DND-41 (cell line): ENCODE measurements around the gene TTLL5.

ENCODE experiments used
- ATAC-seq: fragments of 200-7000 bp; cut with Tn5 transposase; 3 replicates; pipeline ENCODE4 v1.9.1; 2021; ENCODE audit warnings: low read depth; ENCODE audit not compliant: insufficient read depth
- DNase-seq: peaks from one replicate; pipeline ENCODE4 v3.0.0-alpha.2; 2020
- H2AFZ ChIP-seq: 2 replicates; pipeline ENCODE4 v1.6.0; 2012; ENCODE audit warnings: low read depth, low read length
- H3K27ac ChIP-seq: 2 replicates; pipeline ENCODE4 v1.5.1; 2012; ENCODE audit warnings: low read length, inconsistent platforms
- H3K27me3 ChIP-seq: fragments of 200-600 bp; sonication (generic); 2 replicates; pipeline ENCODE4 v1.6.0; 2012; ENCODE audit warnings: low read length, mild to moderate bottlenecking, inconsistent platforms; ENCODE audit not compliant: insufficient read depth, poor library complexity
- H3K36me3 ChIP-seq: 2 replicates; pipeline ENCODE4 v1.5.1; 2012; ENCODE audit warnings: low read length, inconsistent platforms; ENCODE audit not compliant: insufficient read depth
- H3K4me1 ChIP-seq: 2 replicates; pipeline ENCODE4 v1.5.1; 2012; ENCODE audit warnings: mild to moderate bottlenecking, low read length; ENCODE audit not compliant: insufficient read depth
- H3K4me2 ChIP-seq: 2 replicates; pipeline ENCODE4 v1.6.0; 2012; ENCODE audit warnings: mild to moderate bottlenecking, moderate library complexity, low read length, inconsistent platforms; ENCODE audit not compliant: insufficient read depth
- H3K4me3 ChIP-seq, 2 experiments: fragments of 200-600 bp in 1 of 2; shearing (Covaris generic) in 1 of 2; 2 replicates each; pipeline ENCODE4 v1.5.1; 2012 to 2016; ENCODE audit warnings: inconsistent platforms in 2 of 2, low read length in 2 of 2, mild to moderate bottlenecking in 2 of 2, low read depth in 1 of 2, moderate library complexity in 1 of 2
- H3K79me2 ChIP-seq: 2 replicates; pipeline ENCODE4 v1.6.0; 2012; ENCODE audit warnings: low read length, inconsistent platforms; ENCODE audit not compliant: insufficient read depth
- H3K9ac ChIP-seq: 2 replicates; pipeline ENCODE4 v1.6.0; 2012; ENCODE audit warnings: low read depth, mild to moderate bottlenecking, inconsistent platforms, low read length, moderate library complexity
- H3K9me3 ChIP-seq: 2 replicates; pipeline ENCODE4 v1.5.1; 2012; ENCODE audit warnings: low read length, moderate library complexity, mild to moderate bottlenecking, inconsistent platforms; ENCODE audit not compliant: insufficient read depth, severe bottlenecking
- H4K20me1 ChIP-seq: 2 replicates; pipeline ENCODE4 v1.6.0; 2012; ENCODE audit warnings: low read length; ENCODE audit not compliant: insufficient read depth
- CTCF ChIP-seq: IDR thresholded peaks from 2 replicates; pipeline ENCODE4 v1.5.1; 2012; ENCODE audit warnings: borderline replicate concordance, low read length, moderate library complexity, mild to moderate bottlenecking; ENCODE audit not compliant: poor library complexity, severe bottlenecking; ENCODE audit errors: extremely low read depth
- EZH2 ChIP-seq: IDR thresholded peaks from 3 replicates; pipeline ENCODE4 v1.6.1; 2012; ENCODE audit warnings: borderline replicate concordance, low read depth, mild to moderate bottlenecking, moderate library complexity, low read length, inconsistent platforms; ENCODE audit not compliant: severe bottlenecking

Gene TTLL5

GRCh38 chr14:75660630-75661498 is at the start of gene TTLL5, which contains the start of gene ERG28:
Gene TTLL5 (plus strand): TSS chr14:75661246. CDS start chr14:75663150, 1,904 bp downstream.
Gene ERG28 (minus strand): TSS chr14:75660876. CDS start chr14:75657502, 3,374 bp downstream.
- H3K4me3 ChIP-seq, result peak within 1 kb of the TSS; percentile 85 to 98
- H2AFZ ChIP-seq, result peak within 1 kb of the TSS; percentile 86
- peaks cover 46% of the 10 kb centered on the region for H3K4me1 ChIP-seq
- no peaks in the 10 kb centered on the region for H3K27me3 ChIP-seq
- H3K36me3 ChIP-seq, result peaks cover 34% of the 10 kb centered on the region
- H3K79me2 ChIP-seq, result peaks cover 45% of the 10 kb centered on the region
- H3K9ac ChIP-seq, result peak within 1 kb of the TSS; percentile 75
- no peaks in the 10 kb centered on the region for H3K9me3 ChIP-seq
- peak within 1 kb of the TSS; percentile 69 for H3K4me2 ChIP-seq
- DNase-seq (peak; percentile 96), ATAC-seq (peak; percentile 98)
- H3K27ac ChIP-seq, result peak within 1 kb of the TSS; percentile 76
- H4K20me1 ChIP-seq, result no peaks in the 10 kb centered on the region
- TF ChIP-seq EZH2 (no peak), CTCF (no peak)

- Histone ChIP-seq H3K4me3 (no peak overlapping the region), H3K36me3 (no peaks in the 10 kb centered on the region), H3K27ac (no peak overlapping the region), H3K9me3 (no peaks in the 10 kb centered on the region), H4K20me1 (no peaks in the 10 kb centered on the region), H3K27me3 (peaks cover 30% of the 10 kb centered on the region), H3K4me1 (no peaks in the 10 kb centered on the region), H2AFZ (no peak overlapping the region), H3K9ac (no peak overlapping the region), H3K79me2 (no peaks in the 10 kb centered on the region), H3K4me2 (no peak overlapping the region)
- no peak for DNase-seq
- no peak for ATAC-seq
- TF ChIP-seq EZH2 (no peak), CTCF (no peak)
Observed at GRCh38 chr14:75612157-75612556, 48.9 kb upstream of the TTLL5 start.

GRCh38 chr14:75614179-75614578 is 46.9 kb upstream of the TTLL5 start:
- no peak for DNase-seq
- H3K9ac ChIP-seq, result no peak overlapping the region

More at GRCh38 chr14:75614179-75614578, 46.9 kb upstream of the TTLL5 start:
- ATAC-seq, result no peak
- no peaks in the 10 kb centered on the region for H3K4me1 ChIP-seq
- H3K9me3 ChIP-seq, result no peaks in the 10 kb centered on the region
- H3K4me3 ChIP-seq, result no peak overlapping the region
- no peak overlapping the region for H3K4me2 ChIP-seq
- no peaks in the 10 kb centered on the region for H4K20me1 ChIP-seq
- H2AFZ ChIP-seq, result no peak overlapping the region
- TF ChIP-seq EZH2 (no peak), CTCF (no peak)
- H3K79me2 ChIP-seq, result no peaks in the 10 kb centered on the region
- peaks cover 22% of the 10 kb centered on the region for H3K27me3 ChIP-seq
- H3K36me3 ChIP-seq, result no peaks in the 10 kb centered on the region
- no peak overlapping the region for H3K27ac ChIP-seq
